Measurements from ENCODE around the gene ARHGAP40.
A peak's percentile ranks its signal among the peaks of the same experiment; 100 is the strongest.

The ARHGAP40 gene

DNA sequence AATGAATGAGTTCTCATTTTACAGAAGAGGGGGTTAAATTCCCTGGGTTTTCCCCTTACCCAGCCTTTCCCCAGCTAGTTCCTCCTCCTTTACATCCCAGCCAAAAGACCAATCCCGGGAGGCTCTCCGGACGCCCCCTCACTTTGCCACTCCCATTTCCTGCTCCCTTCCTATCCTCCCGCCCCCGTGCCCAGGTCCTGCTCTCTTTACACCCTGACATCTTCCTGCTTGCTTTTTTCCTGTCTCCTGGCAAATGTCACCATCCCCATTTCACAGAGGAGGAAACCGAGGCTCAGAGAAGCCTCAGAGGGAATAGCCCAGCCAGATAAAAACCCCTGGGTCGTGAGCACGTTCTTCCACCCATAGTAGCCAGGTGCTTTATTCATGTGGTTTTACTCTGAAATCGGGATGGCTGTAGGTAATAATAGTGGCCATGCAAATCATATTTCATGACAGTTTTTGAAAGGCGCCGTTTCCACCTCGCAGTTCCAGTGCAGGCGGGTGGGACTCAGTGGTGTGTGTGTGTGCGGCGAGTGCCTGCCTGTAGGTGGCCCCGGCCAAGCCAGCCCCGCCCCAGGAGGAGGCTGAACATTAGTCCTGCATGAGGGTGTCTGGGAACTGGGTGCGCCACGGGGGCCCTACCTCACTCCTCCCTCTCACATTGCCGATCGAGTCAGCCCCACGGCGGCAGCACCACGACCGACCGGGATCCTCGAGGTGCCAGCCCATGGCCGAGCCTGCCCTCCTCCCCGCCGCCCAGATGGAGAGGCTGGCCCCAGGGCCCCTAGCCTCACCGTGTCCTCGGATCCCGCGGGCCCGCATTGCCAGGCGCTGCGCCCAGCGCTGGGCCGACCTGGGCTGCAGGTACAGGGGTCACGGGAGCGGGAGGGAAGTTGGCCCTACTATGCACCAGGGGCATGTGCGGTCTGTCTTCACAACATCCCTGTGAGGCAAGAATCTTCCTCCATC is at the start of gene ARHGAP40:
Gene ARHGAP40, plus strand, starts transcription at position 594 of the 969 bp plus-strand sequence.
- DNase-seq, result no peak

DNA sequence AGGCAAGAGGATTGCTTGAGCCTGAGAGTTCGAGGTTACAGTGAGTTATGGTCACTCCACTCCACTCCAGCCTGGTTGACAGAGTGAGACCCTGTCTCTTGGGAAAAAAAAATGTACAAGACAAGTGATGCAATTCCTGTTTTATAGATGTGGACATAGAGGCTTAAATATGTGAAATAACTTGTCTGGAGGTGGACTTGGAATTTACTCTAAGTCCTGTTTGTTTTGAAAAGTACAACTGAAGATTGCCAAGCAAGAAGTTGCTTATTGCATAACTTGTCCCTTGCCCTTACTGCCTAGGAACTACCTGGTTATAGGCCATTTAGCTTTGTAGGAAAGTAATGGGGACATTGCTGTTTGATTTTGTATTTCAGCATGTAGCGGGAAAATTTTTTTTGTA is 46.6 kb upstream of the ARHGAP40 start:
- no peak for DNase-seq

DNA sequence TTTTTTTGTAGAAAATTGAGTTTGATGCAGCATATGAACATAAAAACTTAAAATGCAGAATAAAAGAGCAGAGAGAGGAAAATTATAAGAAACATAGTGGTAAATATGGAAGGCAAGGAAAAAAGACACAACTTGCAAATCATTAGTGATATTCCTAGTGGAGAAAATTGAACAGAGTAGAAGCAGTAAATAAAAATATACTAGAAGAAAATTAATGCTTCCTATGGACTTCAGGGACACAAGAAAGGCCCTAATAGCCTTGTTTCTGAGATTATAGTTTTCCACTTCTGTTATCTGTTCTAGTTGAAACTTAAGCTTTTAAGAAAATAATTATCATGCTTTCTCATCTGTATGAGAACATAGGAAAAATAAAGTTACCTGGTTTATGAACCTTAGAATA is 46.2 kb upstream of the ARHGAP40 start:
- DNase-seq, result no peak

DNA sequence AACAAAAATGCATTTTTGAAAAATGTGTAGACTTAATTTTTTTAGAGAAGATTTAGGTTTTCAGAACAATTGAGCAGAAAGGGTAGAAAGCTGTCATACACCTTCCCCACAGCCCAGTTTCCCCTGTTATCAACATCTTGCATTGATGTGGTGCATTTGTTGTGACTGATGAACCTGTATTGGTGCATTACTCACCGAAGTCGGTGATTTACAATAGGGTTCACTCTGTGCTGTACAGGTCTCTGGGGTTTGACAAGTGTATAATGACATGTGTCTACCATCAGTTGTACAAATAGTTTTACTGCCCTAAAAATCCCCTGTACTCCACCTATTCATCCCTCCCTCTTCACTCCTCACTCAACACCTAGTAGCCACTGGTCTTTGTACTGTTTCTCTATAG is 44.4 kb upstream of the ARHGAP40 start:
- DNase-seq, result no peak

DNA sequence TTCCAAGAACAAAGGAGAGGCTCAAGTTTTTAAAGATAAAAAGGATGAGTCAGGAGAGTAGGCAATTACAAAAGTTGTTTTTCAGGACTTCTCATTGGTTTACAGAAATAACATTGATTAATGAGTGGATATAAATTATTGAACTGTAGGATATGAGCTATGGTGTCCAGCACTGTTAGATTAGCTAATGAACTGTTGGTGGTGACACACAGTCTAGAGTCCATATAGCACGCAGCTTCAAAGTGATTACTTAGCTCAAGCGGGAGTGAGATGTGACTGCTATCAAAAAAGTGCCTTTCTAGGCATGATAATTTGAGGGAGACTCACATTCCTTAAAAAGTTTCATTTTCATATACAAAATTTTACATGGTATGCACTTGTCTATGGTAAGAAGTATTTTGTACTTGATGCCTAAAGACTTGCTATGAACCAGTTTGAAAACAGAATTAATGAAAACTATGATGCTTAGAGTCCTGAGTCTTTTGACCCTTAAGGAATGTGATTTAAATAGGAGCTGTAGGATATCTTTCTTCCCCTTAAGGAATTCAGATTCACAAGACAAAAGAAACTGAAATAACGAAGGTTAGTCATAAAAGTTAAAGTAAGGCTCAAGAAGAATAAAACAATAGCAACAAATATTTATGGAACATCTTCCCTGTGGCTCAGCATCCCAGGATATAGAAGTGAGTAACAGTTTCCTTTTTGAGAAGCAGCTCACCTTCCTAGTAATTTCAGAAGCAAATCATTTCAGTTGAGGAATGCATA is 42.8 kb upstream of the ARHGAP40 start:
- no peak for DNase-seq

DNA sequence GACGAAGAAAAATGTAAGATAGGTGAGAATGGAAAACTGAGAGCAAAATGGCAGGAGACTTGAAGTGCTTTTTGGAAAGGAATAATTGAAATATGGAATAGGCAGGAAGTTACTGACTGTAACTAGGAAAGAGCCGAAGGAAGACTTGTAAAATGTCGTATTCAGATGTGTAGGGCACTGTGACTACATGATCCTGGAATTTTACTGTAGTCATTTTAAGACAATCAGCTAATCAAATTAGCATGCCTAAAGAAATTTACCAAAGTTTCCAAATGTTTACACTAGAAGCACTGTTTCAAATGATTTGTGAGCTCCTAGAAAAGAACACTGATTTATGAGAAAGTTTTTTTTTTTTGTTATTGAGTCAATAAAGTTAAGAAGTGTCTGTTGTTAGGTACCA is 41.8 kb upstream of the ARHGAP40 start:
- DNase-seq, result no peak

DNA sequence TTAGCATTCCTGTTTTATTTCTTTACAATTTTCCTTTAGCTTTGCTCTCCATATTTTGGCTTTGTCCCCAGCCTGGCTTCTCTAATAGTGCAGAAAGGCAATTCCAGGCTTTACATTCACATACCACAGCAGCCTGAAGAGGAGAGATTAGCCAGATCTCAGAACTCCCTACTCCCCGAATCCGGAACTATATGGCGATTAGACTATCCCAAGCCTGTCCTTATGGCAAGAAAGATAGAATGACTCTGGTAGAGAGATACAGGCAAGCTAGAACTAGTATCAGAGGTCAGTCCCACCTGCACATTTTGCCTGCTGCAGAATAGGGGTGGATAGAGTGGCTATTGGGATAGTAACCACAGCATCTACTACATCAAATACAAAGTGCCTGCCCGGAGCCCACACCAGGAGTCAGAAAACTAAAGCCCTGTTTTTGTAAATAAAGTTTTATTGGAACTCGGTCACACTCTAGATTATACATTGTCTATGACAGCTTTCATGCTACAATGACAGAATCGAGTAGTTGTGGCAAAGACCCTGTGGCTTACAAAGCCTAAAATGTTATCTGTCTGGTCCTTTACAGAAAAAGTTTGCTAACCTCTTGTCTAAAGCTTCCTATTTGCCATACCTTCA is 37.7 kb upstream of the ARHGAP40 start:
- DNase-seq, result peak; percentile 83

DNA sequence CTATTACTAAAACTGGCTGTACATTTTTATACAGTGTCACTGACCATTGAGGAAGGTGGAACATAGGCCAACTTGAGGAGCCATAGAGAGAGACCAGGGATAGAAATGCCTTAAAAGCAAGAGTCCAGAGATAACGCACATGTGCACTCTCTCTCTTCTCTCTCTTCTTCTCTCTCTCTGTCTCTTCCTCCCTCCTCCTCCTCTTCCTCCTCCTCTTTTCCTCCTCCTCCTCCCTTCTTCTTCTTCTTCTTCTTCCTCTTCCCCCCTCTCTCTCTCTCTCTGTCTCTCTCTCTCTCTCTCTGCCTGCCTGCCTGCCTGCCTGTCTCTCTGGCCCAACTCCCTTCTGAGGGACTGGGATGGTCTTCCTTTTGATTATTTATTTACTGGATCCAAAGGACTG is 36.9 kb upstream of the ARHGAP40 start:
- DNase-seq, result no peak

DNA sequence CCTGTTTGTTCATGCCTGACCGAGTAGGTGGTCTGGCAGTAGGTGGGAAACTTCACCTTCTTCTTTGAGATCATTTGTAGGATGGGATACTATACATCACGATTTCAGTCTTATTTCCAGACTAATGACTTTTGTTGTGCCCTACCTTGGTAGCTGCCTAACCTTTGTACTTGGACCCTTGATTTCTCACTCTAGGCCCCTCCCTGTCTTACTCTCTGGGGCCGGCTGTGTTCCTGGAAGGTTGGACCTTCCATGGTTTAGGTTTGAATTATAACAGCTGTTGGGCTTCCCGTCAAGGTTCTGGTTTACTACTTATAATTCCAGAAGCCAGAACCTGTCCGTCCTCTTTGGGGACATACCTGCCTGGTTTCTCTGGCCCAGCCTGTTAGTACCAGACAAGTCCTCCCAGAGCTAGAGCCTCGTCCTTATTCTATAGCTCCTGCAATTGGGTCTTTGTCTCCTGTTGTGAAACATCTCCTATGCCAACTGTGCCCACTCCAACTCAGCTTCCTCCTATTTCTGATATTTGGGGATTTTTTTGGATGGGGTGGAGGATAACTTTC is 35.5 kb upstream of the ARHGAP40 start:
- DNase-seq, result no peak

DNA sequence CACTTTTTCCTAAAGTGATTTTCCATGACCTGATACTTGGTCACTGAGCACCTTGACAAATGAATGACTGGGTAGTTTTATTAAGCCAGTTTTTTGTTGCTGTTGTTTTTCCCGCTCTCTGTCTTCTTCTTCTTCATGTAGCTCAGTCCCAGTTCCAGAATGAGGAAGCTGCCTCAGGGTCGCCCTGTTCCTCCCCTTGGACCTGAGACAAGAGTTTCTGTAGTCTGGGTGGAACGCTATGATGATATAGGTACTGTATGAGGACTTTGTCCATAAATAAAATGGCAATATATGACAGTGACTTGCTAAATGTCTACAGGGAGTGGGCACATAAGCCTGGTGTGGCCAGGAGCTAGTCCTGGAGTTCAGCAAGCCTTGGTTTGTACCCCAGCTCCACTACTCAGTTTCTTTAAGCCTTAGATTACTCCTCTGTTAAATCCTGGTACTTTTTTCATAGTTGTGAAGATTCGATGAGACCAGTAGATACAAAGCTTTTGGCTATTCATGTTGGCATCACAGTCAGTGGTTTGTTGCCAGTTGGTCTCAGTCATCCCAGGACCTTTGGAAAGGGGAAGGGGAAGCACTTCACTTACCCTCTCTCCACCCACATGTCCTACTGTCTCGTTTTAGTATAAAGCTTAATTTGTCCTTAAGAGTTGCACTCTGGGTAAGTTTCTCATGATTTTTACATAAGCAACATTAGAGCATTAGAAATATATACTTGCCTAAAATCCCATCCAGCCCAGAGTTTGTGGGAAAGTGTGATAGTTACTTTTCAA is 31.7 kb upstream of the ARHGAP40 start:
- DNase-seq, result no peak

DNA sequence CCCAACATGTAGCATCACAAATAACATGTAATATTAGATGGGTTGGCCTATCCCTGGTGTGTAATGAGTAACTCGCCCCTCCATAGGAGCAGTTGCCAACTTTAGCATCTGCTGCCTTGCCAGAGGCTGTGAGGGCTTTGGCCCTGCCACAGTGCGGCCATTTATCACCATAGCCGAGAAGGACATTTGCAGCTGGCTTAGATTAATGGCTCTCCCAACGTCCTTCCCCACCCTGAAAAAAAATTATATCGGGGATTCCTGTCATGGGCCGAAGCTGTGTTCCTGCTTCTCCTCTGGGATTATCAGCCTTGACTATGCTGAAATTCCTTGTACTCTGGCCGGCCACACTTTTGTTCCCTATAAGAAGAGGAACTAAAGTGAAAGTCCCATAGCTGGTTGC is 28.2 kb upstream of the ARHGAP40 start:
- DNase-seq, result no peak

DNA sequence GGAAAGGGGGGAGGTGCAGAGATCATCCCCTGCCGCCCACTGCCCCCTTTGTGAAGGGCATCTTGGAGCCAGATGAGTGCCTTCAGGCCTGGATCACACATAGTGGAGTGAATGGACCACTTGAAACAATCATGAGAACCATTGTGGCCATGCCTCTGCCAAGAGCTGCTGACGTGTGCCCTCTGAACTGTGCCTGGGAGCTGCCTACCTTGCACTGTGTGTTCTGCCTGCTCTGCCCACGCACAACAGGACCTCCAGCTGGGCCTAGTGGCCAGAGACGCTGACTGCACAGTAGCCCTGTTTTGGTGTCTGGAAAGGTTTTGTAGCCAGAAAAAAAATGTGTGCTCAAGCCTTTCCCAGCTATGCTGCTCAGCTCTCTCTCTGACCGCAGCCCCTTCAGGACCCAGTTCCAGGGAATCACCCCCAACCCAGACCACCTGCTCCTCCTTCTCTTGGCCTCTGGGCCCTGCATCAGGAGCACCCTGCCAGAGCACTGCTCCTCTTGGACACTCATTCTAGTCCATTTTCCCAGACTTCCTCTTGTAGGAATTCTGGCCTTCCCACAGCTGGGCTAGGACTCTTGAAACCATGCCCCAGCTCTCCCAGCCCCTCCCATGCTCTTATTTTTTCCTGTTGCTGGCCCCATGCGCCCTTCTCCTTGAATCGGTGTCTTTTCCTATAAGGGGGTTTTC is 22.2 kb upstream of the ARHGAP40 start:
- no peak for DNase-seq

DNA sequence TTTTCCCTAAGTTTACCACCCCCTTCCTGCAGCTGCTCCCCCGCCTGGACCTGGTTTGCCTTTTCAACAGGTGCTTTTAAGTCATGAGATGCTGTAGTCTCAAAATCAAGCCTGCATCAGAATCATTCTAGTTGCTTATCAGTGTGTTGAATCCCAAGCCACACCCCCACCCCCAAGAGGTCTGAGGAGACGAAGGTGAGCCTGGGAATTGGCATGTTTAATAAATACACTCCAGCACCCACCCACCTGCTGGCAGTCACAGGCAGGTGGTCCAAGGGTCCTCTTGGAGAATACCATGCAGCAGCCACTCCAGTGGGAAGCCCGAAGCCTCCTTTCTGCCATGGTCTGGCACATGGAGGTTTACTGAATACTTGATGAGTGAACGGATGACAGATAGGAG is 21.7 kb upstream of the ARHGAP40 start:
- DNase-seq, result no peak

DNA sequence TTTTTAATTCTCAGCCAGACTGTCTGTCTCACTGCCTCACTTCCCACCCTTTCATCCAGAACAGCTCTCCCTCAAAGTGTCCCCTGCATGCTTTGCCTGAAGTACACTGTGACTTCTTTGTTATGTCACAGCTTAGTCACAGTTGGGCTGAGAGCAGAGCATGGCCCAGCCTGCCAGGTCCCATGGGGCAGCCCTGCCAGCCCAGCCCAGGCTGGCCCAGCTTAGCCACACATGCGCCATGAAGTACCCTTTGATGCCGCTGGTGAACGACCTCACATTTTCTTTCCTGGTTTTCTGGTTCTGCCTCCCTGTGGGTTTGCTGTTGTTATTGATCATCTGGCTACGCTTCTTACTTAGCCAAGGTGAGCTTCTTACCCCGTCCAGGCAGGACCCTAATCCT is 20.6 kb upstream of the ARHGAP40 start, which contains the start of gene ADIG:
Gene ADIG, plus strand, starts transcription at position 185 of the 400 bp plus-strand sequence. Its CDS starts 54 bp downstream, at position 239.
- DNase-seq, result no peak

DNA sequence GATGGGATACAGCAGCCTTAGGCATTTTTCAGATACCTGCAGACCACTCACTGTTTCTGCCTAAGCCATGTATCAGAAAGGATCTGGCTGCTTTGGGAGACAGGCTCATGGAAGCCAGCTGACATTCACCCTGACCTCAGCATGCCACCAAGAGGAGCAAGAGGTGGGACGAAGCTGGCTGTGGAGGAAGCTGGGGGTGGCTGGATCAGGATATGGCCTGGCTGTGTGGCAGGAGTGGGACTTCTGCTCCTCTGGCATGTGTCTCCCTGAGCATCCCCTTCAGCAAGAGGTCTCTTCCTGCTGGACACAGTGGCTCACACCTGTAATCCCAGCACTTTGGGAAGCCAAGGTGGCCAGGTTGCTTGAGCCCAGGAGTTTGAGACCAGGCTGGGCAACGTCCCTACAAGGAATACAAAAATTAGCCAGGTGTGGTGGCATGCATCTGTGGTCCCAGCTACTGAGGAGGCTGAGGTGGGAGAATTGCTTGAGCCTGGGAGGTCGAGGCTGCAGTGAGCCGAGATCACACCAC is 19.7 kb upstream of the ARHGAP40 start:
- DNase-seq, result no peak

DNA sequence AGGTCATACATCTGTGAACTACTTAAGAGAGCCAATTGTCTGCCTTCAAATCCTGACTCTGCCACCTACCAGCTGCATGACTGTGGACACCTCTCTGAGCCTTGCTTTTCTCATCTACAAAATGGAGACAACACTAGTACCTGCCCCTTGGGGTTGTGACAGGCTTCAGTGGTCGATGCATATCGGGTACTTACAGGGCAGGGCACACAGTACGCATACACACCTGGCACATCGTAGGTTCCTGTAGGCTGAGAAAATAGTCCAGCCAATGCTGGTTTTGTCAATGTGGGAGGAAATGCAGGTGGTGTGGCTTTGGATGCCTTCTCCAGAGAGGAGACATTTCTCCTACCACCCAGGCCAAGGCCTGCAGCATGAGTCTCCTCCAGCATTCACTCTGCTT is 18.3 kb upstream of the ARHGAP40 start:
- no peak for DNase-seq

DNA sequence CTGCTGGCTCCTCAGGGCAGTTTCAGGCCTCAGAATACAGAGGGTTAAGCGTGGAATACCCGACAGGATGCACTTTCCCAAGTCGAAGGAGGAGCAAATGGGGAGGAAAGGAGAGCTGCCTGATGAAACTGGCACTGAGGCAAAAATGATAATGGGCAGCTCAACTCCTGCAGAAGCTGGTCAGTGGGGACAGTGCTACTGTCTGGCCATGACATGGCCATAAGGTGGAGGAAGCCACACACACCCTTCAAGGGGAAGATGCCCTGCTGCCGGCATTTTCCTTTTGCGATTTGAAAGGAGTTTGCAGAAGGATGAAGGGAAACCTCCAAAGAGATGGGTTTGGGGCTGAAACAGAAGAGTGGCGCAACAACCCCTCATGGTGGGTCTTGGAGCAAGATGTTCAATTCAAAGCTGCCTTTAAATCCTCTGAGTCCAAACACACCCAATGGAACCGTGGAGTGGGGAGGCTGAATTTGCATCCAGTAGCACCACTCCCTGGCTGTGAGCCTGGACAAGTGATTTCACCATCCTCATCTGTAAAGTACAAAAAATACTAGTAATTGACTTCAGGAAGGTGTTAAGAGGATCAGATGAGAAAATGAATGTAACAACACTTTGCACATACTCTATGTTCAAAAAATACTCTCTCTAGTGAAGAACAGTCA is 17.4 kb upstream of the ARHGAP40 start:
- no peak for DNase-seq

DNA sequence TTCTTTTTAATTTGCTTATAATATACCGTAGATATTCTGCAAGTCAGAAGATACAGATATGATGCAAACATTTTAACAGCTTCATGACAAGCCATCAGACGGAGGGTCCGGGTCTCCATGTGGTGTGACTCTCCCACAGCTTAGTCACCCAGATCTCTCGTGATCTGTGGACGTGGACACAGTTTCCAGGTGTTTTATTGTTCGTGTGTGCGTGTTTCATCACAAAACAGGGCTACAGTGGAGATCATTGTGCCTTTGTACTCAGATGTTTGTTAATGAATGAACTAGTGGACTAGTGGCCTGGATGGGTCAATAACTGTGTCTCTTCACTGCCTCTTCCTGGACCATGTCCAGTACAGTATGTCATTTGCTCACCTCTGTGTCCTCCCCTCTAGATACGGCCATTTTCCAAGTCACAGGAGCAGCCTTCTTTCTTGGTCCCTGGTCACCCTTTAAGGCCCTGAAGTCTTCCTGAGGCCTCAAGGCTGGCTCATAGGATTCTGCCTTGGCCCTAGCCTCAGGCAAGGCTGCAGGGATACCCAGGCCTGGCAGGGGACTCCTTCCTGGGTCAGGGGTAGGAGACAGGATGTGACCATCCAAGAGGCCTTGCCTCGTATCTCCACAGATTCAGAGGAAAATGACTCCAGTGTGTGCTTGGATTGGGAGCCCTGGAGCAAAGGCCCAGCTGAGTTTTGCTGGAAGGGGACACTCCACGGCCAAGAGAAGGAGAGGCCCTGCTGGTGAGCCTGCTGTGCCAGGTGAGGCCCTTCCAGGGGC is 16.0 kb upstream of the ARHGAP40 start:
- no peak for DNase-seq

DNA sequence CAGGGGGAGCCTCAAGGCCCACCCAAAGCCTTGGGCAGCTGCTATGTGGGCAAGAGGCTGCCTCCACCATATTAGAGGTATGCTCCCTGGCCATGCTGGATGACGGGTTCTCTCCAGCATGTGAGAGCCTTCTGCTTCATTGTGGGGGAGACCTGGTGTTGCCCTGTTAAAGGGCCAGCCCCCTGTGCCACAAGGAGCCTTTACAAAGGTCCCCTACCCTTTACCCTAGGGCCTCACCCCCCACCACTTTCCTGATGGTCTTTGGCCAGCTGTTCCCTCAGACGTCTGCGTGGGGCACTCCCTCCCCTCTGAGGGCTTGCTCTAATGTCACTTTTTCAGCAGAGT is 15.5 kb upstream of the ARHGAP40 start:
- no peak for DNase-seq

DNA sequence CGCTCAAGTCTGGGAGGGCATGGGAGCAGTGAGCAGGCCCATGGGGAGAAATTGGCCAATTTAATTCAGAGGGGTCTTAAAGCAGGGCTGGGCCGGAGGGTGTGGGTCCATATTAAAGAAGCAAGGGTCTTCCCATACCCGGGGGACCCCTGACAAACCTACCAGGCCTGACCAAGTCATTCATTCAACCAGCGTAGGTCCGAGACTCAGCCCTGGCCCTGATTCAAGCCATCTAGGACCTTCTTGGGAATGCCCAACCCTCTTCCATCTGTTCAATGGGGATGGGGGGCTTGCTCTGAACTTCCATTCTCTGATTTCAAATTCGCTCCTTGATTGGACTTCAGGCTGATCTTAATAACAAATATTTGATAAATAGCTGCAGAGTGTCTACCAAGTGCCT is 13.3 kb upstream of the ARHGAP40 start:
- no peak for DNase-seq

Data from OCI-M1 (cell line).